HG03045 (cell line): ENCODE measurements around the gene BECN2.

Experiments used
- ATAC-seq: cut with Tn5 transposase; IDR thresholded peaks from one replicate; pipeline ENCODE4 v1.9.1; 2021; ENCODE audit warnings: mild to moderate bottlenecking, moderate library complexity; ENCODE audit not compliant: unreplicated experiment

The BECN2 gene

DNA sequence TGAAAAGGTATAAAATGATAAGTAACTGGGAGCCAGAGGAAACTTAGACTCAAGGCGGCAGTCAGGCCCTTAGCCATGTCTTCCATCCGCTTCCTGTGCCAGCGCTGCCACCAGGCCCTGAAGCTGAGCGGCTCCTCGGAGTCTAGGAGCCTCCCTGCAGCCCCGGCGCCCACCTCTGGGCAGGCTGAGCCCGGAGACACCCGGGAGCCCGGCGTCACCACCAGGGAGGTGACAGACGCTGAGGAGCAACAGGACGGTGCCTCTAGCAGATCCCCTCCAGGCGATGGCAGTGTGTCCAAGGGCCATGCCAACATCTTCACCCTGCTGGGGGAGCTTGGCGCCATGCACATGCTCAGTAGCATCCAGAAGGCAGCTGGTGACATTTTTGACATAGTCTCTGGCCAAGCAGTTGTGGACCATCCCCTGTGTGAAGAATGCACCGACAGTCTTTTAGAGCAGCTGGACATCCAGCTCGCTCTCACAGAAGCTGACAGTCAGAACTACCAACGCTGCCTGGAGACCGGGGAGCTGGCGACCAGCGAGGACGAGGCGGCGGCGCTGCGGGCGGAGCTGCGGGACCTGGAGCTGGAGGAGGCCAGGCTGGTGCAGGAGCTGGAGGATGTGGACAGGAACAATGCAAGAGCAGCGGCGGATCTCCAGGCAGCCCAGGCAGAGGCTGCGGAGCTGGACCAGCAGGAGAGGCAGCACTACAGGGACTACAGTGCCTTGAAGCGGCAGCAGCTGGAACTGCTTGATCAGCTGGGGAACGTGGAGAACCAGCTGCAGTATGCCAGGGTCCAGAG is at the start of gene BECN2:
Gene BECN2, plus strand, starts transcription at position 76 of the 803 bp plus-strand sequence. Its CDS starts 0 bp downstream, at position 76.
- no peak for ATAC-seq

- ATAC-seq, result no peak
These were observed 41.4 kb upstream of the BECN2 start for GRCh38 chr1:241916196-241916595.

DNA sequence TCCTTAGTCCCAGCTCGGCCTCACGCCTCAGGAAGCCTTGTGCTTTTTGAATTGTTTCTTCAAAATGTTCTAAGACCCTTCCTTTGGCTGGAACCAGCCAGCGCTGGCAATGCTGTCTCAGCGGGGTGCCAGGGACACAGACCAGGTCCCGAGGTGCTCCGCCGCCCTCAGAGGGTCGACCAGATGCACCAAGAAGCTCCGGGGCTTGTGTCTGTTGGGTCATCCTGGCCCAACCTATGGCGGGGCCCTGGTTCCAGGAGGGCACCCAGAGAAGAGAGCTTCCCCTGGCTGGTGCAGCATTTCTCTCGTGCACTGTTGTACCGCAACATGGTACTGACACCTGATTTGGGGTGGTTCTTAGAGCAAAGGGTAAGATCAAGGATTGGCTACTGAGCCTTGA is 40.1 kb upstream of the BECN2 start:
- no peak for ATAC-seq

GRCh38 chr1:241918879-241919278 is 38.7 kb upstream of the BECN2 start:
- no peak for ATAC-seq

- ATAC-seq, result no peak
These were observed 33.3 kb upstream of the BECN2 start for GRCh38 chr1:241924080-241924808.

DNA sequence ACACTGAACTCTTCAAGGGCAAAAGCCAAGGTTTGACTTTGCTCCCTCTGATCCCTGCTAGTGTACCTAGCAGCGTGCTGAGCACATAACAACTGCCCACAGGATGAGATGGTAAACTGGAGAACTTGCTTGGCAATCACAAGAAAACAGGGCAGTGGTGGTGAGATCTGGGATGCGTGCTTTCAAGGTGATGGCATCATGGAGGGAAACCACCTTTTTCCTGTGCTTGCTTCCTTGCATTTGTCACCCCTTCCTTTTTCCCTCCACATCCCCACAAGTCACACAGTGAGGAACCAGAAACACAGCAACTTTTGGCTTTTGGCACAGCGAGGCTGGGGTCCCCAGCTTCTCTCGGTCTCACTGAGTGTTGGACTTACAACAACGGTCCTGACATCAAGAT is 31.4 kb upstream of the BECN2 start:
- no peak for ATAC-seq

- ATAC-seq, result no peak
These were observed 30.2 kb upstream of the BECN2 start for GRCh38 chr1:241927321-241927720.

GRCh38 chr1:241932845-241933244 is 24.7 kb upstream of the BECN2 start:
- ATAC-seq, result no peak

GRCh38 chr1:241934201-241934848 is 23.2 kb upstream of the BECN2 start:
- no peak for ATAC-seq

- no peak for ATAC-seq
These were observed 22.7 kb upstream of the BECN2 start for GRCh38 chr1:241934866-241935265.

DNA sequence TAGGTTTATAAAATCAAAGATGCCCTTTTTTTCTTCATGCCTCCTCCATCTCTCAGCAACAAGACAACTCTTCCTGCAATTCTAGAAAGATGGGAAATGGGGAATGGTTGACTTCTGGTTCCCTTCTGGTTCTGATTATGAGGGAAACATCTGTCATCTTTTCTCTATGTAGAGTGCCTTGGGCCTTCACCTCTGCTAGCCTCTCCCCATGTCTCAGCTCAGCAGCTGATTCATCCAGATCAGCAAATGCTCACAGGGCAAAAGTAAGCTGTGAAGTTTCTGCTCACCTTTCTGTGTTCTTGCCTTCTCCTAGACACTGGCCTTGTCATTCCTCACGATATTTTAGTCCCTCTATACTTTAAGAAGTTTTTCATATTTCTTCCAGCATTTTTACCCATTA is 17.8 kb upstream of the BECN2 start:
- ATAC-seq, result no peak

DNA sequence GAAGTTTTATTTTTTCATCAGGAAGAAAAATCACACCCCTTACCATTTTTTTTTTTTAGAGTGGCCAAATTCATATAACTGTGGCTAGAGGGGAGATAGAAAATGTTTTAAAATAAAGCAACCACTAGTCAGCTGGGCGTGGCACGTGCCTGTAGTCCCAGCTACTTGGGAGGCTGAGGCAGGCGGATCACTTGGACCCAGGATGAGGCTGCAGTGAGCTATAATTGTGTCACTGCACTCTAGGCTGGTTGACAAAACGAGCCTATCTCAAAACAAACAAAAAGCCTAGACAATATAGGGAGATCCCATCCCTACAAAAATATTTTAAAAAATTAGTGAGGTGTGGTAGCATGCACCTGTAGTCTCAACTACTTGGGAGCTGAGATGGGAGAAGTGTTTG is 14.8 kb upstream of the BECN2 start:
- no peak for ATAC-seq

- ATAC-seq, result no peak
These were observed 13.3 kb upstream of the BECN2 start for GRCh38 chr1:241944300-241944699.

DNA sequence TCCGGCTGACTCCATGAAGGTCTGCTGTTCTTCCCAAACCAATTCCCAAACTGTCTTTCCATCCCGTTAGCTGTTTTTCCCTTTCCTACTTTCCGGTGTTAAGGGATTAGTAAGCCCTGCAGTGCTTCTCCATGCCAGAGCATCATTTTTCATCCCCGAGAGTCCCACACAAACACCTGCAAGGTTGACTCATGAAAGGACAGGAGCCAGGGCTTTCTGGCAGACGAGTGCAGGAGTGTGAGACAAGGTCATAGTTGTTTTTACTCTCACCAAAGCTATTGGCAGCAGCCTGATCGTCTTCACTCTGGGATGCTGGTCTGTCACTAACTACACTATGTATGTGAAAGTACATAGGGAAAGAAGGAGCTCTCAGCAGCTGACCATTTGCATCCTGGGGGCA is 10.2 kb upstream of the BECN2 start:
- ATAC-seq, result no peak

DNA sequence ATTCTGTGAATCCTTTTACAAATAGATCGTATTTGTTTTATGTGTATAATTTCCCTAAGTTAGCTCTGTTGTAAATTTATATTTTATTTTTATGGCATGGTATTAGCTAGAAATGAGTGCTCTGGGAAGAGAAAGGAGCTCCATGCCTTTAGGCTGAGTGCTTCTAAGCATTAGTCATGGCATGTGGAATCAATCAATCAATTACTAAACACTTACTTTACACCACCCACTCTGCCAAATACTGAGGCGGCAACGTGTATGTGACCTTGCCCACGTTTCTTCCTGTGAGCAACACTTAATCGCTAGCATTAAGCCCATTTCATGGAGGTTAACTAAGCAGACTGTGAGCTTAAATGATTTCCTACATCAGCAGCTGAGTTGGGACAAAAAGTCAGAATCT is 7.2 kb upstream of the BECN2 start:
- no peak for ATAC-seq

GRCh38 chr1:241962153-241962552 is 4.6 kb downstream of the BECN2 start:
- ATAC-seq, result no peak

DNA sequence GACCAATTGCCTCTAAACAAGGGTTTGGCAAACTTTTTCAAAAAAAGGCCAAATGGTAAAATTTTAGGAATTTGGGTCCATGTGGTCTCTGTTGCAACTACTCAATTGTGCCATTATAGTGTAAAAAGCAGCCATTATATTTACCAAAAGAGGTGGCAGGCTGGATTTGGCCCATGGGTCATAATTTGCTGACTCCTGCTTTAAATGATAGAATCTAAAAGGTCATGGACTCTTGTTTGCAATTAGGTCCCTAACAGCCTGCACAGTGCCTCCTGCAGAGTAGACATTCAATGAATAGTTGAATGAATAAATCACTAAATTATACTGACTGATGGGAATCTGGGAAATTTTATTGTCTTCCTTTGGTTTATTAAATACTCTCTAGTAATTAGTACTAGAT is 6.2 kb downstream of the BECN2 start:
- no peak for ATAC-seq

GRCh38 chr1:241964550-241965282 is 7.1 kb downstream of the BECN2 start:
- no peak for ATAC-seq

DNA sequence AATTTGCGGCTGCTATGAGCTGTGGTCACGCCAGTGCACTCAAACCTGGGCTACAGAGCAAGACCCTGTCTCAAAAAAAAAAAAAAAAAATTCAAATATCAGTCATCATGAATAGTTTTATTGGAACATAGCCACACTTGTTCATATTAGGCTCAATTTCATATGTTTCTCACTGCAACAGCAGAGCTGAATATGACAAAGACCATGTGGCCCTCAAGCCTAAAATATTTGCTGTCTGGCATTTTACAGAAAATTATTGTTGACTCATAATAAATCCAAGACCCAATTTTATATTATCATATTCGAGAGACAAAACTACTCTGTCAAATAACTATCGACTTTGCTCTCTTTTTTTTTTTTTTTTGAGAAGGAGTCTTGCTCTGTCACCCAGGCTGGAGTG is 11.0 kb downstream of the BECN2 start:
- no peak for ATAC-seq

DNA sequence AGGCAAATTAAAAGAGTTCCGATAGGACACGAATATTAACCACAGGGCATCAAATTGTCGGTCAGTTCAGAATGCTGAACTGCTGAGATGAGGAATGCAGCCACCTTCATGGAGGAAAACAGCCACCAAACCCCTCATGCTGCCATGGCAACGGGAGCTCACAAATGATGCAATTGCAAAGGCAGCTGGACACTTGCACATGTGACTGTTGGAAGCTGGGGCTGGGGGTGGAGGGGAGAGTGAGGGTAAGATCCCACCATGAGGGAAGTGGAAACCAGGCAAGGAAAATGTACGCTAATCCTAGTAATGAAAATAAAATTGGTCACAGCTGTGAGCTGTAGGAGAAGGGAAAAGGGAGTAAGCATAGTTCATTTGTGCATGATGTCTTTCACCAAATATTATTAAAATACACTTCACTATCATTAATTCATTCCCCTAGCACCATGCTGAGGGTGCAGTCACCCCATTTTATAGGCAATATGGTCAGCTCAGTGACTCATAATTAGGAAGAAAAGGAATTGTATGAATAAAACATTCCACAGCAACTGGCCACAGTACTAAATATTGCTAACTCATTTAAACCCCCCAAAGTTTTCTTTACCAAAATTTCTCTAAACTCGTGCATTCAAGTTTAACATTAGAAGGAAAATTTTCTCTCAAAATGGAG is 15.3 kb downstream of the BECN2 start:
- ATAC-seq, result no peak

- no peak for ATAC-seq
These were observed 18.7 kb downstream of the BECN2 start for GRCh38 chr1:241976229-241976628.
